Measurements from ENCODE around the gene TMEM88. TPM values are rescaled to one million over a fixed set of nuclear protein-coding genes. Genes with fewer than 3 reads are reported as not detected.

TMEM88 gene
- total RNA-seq, 1 donor from 2014 or later: 15.4 TPM

- Mint-ChIP-seq H3K27me3 (ENCODE audit: low read depth) (peaks cover 25% of the 10 kb centered on the region), H3K4me3 (no peak overlapping the region), H3K9me3 (no peaks in the 10 kb centered on the region), H3K4me1 (peaks cover 13% of the 10 kb centered on the region), H3K27ac (no peak overlapping the region), H3K36me3 (no peaks in the 10 kb centered on the region)
- no peak for DNase-seq (ENCODE audit: low spot score in 2 of 2, unreplicated experiment in 2 of 2)
- no peak for TF ChIP-seq CTCF (IDR thresholded peaks at IDR 0.05; ENCODE audit: unreplicated experiment)
These were observed 24.2 kb upstream of the TMEM88 start for GRCh38 chr17:7830616-7831015.

GRCh38 chr17:7831233-7831632 is 23.6 kb upstream of the TMEM88 start:
- peaks cover 12% of the 10 kb centered on the region for H3K4me1 Mint-ChIP-seq
- no peaks in the 10 kb centered on the region for H3K36me3 Mint-ChIP-seq
- TF ChIP-seq CTCF (IDR thresholded peaks at IDR 0.05; ENCODE audit: unreplicated experiment): no peak
- no peaks in the 10 kb centered on the region for H3K9me3 Mint-ChIP-seq
- DNase-seq (ENCODE audit: low spot score in 2 of 2, unreplicated experiment in 2 of 2): no peak
- H3K27ac Mint-ChIP-seq: no peak overlapping the region
- peaks cover 25% of the 10 kb centered on the region for H3K27me3 Mint-ChIP-seq (ENCODE audit: low read depth)
- H3K4me3 Mint-ChIP-seq: no peak overlapping the region

GRCh38 chr17:7832431-7832830 is 22.4 kb upstream of the TMEM88 start:
- peaks cover 21% of the 10 kb centered on the region for H3K4me1 Mint-ChIP-seq
- no peak for TF ChIP-seq CTCF (IDR thresholded peaks at IDR 0.05; ENCODE audit: unreplicated experiment)
- H3K36me3 Mint-ChIP-seq: no peaks in the 10 kb centered on the region
- no peaks in the 10 kb centered on the region for H3K9me3 Mint-ChIP-seq
- H3K27me3 Mint-ChIP-seq (ENCODE audit: low read depth): peaks cover 25% of the 10 kb centered on the region
- no peak for DNase-seq (ENCODE audit: low spot score in 2 of 2, unreplicated experiment in 2 of 2)
- peak overlapping the region; percentile 13 for H3K4me3 Mint-ChIP-seq
- no peak overlapping the region for H3K27ac Mint-ChIP-seq

GRCh38 chr17:7833011-7833794 is 21.7 kb upstream of the TMEM88 start:
- Mint-ChIP-seq H3K9me3 (no peaks in the 10 kb centered on the region), H3K4me3 (peak overlapping the region; percentile 94), H3K27me3 (ENCODE audit: low read depth) (peaks cover 22% of the 10 kb centered on the region), H3K4me1 (peaks cover 25% of the 10 kb centered on the region), H3K36me3 (no peaks in the 10 kb centered on the region), H3K27ac (no peak overlapping the region)
- TF ChIP-seq CTCF (IDR thresholded peaks at IDR 0.05; ENCODE audit: unreplicated experiment): no peak
- no peak for DNase-seq (ENCODE audit: low spot score in 2 of 2, unreplicated experiment in 2 of 2)

- H3K4me1 Mint-ChIP-seq: peaks cover 31% of the 10 kb centered on the region
- peak within 1 kb of the TSS; percentile 94 for H3K4me3 Mint-ChIP-seq
- no peaks in the 10 kb centered on the region for H3K36me3 Mint-ChIP-seq
- peak; percentile 82 to 90 for DNase-seq (ENCODE audit: low spot score in 2 of 2, unreplicated experiment in 2 of 2)
- TF ChIP-seq CTCF (IDR thresholded peaks at IDR 0.05; ENCODE audit: unreplicated experiment): no peak
- peaks cover 22% of the 10 kb centered on the region for H3K27me3 Mint-ChIP-seq (ENCODE audit: low read depth)
- peak within 1 kb of the TSS; percentile 100 for H3K27ac Mint-ChIP-seq
- H3K9me3 Mint-ChIP-seq: no peaks in the 10 kb centered on the region
These were observed 20.9 kb upstream of the TMEM88 start, which contains the start of gene KDM6B for GRCh38 chr17:7833795-7834541. Gene KDM6B (plus strand): TSS chr17:7834217. CDS start chr17:7845555, 11,338 bp downstream.
